HL-60 (cell line): ENCODE data around the gene MAN2B1.
A peak's percentile ranks its signal among the peaks of the same experiment; 100 is the strongest.

Experiments
- DNase-seq, 2 experiments: peaks; one replicate each; pipeline ENCODE4 v3.0.0-alpha.2; 2010 to 2020; ENCODE audit warnings: low read depth in 1 of 2, low spot score in 1 of 2
- H3K27ac ChIP-seq: fragments of 250-450 bp; sonication (Bioruptor Pico); replicated peaks from 2 replicates; pipeline ENCODE4 v1.5.1; 2020; ENCODE audit warnings: mild to moderate bottlenecking, moderate library complexity
- H3K27me3 ChIP-seq: fragments of 250-450 bp; sonication (Bioruptor Pico); 2 replicates; pipeline ENCODE4 v1.5.1; 2021; ENCODE audit warnings: mild to moderate bottlenecking, moderate library complexity; ENCODE audit not compliant: insufficient read depth, poor library complexity, severe bottlenecking
- H3K4me3 ChIP-seq: replicated peaks from 2 replicates; pipeline ENCODE4 v1.5.1; 2011; ENCODE audit warnings: mild to moderate bottlenecking, control low read depth, low read length; ENCODE audit not compliant: insufficient read depth
- GABPA ChIP-seq: IDR thresholded peaks from 2 replicates; pipeline ENCODE4 v1.6.1; 2012; ENCODE audit warnings: low read depth
- POLR2AphosphoS5 ChIP-seq: IDR thresholded peaks from 2 replicates; pipeline ENCODE4 v1.6.1; 2012; ENCODE audit warnings: low read depth
- SPI1 ChIP-seq: IDR thresholded peaks from 2 replicates; pipeline ENCODE4 v1.6.1; 2012; ENCODE audit warnings: low read depth, mild to moderate bottlenecking, borderline replicate concordance
- TF ChIP-seq, protein P1 (sequence below): IDR thresholded peaks from 2 replicates; pipeline ENCODE4 v1.6.1; 2012; ENCODE audit warnings: low read depth; ENCODE audit not compliant: insufficient replicate concordance
- TF ChIP-seq, protein P2 (sequence below): IDR thresholded peaks from one replicate; pipeline ENCODE4 v1.5.1; 2011; ENCODE audit warnings: low read length, control low read depth, inconsistent platforms; ENCODE audit not compliant: insufficient read depth

MAN2B1 gene

DNA sequence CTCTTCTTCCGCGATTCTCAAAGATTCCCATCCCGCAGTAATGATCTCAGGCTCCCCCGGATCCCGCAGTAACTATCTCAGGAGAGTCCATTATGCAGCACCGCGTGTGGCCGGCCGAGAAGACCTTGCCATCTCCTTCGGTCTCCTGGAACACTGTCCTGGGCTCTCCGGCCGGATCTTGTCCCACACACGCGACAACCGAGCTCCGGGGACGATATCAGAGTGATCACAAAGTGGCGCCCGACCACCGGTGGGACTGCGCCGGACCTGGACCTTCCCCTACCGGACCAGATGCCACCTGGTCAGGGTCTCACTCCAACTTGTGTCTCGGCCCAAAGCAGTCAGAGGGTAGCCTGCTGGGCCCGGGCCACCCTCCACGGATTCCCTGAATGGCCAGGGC is 24.0 kb downstream of the MAN2B1 start:
- no peak overlapping the region for H3K27ac ChIP-seq
- TF ChIP-seq SPI1 (no peak), POLR2AphosphoS5 (no peak), GABPA (no peak)
- TF ChIP-seq, protein P1, sequence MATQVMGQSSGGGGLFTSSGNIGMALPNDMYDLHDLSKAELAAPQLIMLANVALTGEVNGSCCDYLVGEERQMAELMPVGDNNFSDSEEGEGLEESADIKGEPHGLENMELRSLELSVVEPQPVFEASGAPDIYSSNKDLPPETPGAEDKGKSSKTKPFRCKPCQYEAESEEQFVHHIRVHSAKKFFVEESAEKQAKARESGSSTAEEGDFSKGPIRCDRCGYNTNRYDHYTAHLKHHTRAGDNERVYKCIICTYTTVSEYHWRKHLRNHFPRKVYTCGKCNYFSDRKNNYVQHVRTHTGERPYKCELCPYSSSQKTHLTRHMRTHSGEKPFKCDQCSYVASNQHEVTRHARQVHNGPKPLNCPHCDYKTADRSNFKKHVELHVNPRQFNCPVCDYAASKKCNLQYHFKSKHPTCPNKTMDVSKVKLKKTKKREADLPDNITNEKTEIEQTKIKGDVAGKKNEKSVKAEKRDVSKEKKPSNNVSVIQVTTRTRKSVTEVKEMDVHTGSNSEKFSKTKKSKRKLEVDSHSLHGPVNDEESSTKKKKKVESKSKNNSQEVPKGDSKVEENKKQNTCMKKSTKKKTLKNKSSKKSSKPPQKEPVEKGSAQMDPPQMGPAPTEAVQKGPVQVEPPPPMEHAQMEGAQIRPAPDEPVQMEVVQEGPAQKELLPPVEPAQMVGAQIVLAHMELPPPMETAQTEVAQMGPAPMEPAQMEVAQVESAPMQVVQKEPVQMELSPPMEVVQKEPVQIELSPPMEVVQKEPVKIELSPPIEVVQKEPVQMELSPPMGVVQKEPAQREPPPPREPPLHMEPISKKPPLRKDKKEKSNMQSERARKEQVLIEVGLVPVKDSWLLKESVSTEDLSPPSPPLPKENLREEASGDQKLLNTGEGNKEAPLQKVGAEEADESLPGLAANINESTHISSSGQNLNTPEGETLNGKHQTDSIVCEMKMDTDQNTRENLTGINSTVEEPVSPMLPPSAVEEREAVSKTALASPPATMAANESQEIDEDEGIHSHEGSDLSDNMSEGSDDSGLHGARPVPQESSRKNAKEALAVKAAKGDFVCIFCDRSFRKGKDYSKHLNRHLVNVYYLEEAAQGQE = no peak
- TF ChIP-seq, protein P2, sequence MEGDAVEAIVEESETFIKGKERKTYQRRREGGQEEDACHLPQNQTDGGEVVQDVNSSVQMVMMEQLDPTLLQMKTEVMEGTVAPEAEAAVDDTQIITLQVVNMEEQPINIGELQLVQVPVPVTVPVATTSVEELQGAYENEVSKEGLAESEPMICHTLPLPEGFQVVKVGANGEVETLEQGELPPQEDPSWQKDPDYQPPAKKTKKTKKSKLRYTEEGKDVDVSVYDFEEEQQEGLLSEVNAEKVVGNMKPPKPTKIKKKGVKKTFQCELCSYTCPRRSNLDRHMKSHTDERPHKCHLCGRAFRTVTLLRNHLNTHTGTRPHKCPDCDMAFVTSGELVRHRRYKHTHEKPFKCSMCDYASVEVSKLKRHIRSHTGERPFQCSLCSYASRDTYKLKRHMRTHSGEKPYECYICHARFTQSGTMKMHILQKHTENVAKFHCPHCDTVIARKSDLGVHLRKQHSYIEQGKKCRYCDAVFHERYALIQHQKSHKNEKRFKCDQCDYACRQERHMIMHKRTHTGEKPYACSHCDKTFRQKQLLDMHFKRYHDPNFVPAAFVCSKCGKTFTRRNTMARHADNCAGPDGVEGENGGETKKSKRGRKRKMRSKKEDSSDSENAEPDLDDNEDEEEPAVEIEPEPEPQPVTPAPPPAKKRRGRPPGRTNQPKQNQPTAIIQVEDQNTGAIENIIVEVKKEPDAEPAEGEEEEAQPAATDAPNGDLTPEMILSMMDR = no peak
- no peak overlapping the region for H3K4me3 ChIP-seq
- DNase-seq = no peak
- H3K27me3 ChIP-seq = no peaks in the 10 kb centered on the region

DNA sequence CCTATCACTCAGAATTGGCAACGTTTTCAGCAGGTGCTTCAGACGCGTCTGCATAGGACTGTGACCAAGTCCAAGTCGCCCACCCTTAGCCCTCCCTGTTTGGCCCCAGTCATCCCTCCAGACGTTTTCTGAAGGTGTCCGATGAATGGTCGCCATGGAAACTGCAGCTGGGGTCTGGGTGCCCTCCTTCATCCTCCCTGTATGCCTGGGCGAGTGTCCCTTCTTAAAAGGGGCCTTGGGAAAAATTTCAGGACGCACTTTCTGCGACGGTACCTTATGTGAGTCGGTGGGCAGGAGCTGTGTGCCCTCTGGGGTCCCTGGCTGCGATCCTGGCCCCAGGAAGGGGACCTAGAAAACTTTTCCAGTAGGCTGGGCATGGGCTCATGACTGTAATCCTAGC is 25.1 kb downstream of the MAN2B1 start:
- H3K27ac ChIP-seq = no peak overlapping the region
- H3K27me3 ChIP-seq = no peaks in the 10 kb centered on the region
- DNase-seq = no peak
- TF ChIP-seq GABPA (no peak), SPI1 (no peak), POLR2AphosphoS5 (no peak)
- TF ChIP-seq, protein P1 = no peak
- TF ChIP-seq, protein P2 = no peak
- no peak overlapping the region for H3K4me3 ChIP-seq

GRCh38 chr19:12639901-12640613 is 26.5 kb downstream of the MAN2B1 start:
- no peak; the same call in 1 of the 2 replicates for TF ChIP-seq POLR2AphosphoS5
- TF ChIP-seq, protein P2 = peak; percentile 75
- DNase-seq = peak; percentile 59 to 91
- Histone ChIP-seq H3K4me3 (no peak overlapping the region), H3K27me3 (no peaks in the 10 kb centered on the region), H3K27ac (no peak overlapping the region)

- DNase-seq = no peak
- no peaks in the 10 kb centered on the region for H3K27me3 ChIP-seq
- no peak overlapping the region for H3K27ac ChIP-seq
- H3K4me3 ChIP-seq = no peak overlapping the region
- TF ChIP-seq SPI1 = no peak
- TF ChIP-seq, protein P2 = no peak
- TF ChIP-seq, protein P1 = no peak
- no peak for TF ChIP-seq POLR2AphosphoS5
- no peak for TF ChIP-seq GABPA
Observed at GRCh38 chr19:12638611-12639182, 27.8 kb downstream of the MAN2B1 start.
